Lung (tissue), 12 donors: Measurements from ENCODE around the gene RBM33. TPM values are rescaled to one million over a fixed set of nuclear protein-coding genes. Genes with fewer than 3 reads are reported as not detected.

ENCODE experiments used
- ATAC-seq: fragments of 200-7000 bp; cut with Tn5 transposase; one replicate; pipeline ENCODE4 v1.9.1; 2020; ENCODE audit warnings: moderate number of reproducible peaks; ENCODE audit not compliant: insufficient read depth, low FRiP score
- DNase-seq, 3 donors: peaks; one replicate each; pipeline ENCODE4 v3.0.0-alpha.2; 2013 to 2017
- H3K27ac ChIP-seq, 2 donors: one replicate each; pipeline ENCODE4 v1.5.1; 2013; ENCODE audit warnings: mild to moderate bottlenecking in 2 of 2, moderate library complexity in 2 of 2, control low read depth in 1 of 2, inconsistent platforms in 1 of 2, low read depth in 1 of 2, low read length in 1 of 2
- H3K27me3 ChIP-seq, 3 donors: one replicate each; pipeline ENCODE4 v1.5.1; 2013; ENCODE audit warnings: low read length in 2 of 3; ENCODE audit not compliant: control insufficient read depth in 3 of 3, insufficient read depth in 3 of 3
- H3K36me3 ChIP-seq, 4 donors: one replicate each; pipeline ENCODE4 v1.5.1; 2013; ENCODE audit warnings: low read length in 4 of 4, mild to moderate bottlenecking in 1 of 4, moderate library complexity in 1 of 4; ENCODE audit not compliant: control insufficient read depth in 4 of 4, insufficient read depth in 4 of 4
- H3K4me1 ChIP-seq, 5 donors: one replicate each; pipeline ENCODE4 v1.5.1; 2013; ENCODE audit warnings: low read length in 5 of 5, mild to moderate bottlenecking in 2 of 5, moderate library complexity in 1 of 5; ENCODE audit not compliant: control insufficient read depth in 5 of 5, insufficient read depth in 5 of 5
- H3K4me3 ChIP-seq: one replicate; pipeline ENCODE4 v1.5.1; 2013; ENCODE audit warnings: mild to moderate bottlenecking, control low read depth, moderate library complexity
- H3K9ac ChIP-seq, 2 donors: one replicate each; pipeline ENCODE4 v1.5.1; 2013; ENCODE audit warnings: low read length in 2 of 2, control low read depth in 1 of 2; ENCODE audit not compliant: insufficient read depth in 1 of 2
- H3K9me3 ChIP-seq, 4 donors: one replicate each; pipeline ENCODE4 v1.5.1; 2013; ENCODE audit warnings: low read length in 3 of 4, mild to moderate bottlenecking in 1 of 4, moderate library complexity in 1 of 4; ENCODE audit not compliant: control insufficient read depth in 4 of 4, insufficient read depth in 3 of 4
- CTCF ChIP-seq: IDR thresholded peaks from 2 replicates; pipeline ENCODE4 v1.5.1; 2012; ENCODE audit warnings: mild to moderate bottlenecking; ENCODE audit errors: control extremely low read depth, extremely low read depth
- WGBS, 2 donors: extraction: QIAGEN DNeasy Blood & Tissue Kit; methylation state at CpG; one replicate each; pipeline ENCODE4 v1.1.7; 2013; 5-methylcytosine and 5-hydroxymethylcytosine counted together
- polyA plus RNA-seq, 2 donors: library from polyadenylated mRNA; stranded (reverse); fragments of 200-250 nt; gene quantifications; one replicate each; pipeline ENCODE4 v1.2.1, GENCODE V29; 2013
- total RNA-seq, 2 donors: library from RNA; depleted of rRNA in 1 of 2; stranded (reverse); fragments of >200 nt in 1 of 2; gene quantifications; one replicate each; pipeline ENCODE4 v1.2.1, GENCODE V29; 2014 to 2021
- donor health status: control.
- donor health status: control.
- donor health status: Bipolar disorder and iron deficiency.
- donor health status: healthy.
- donor health status: DM: yes; HTN: yes; CAD: no.

Gene RBM33
- total and polyA plus RNA-seq, 4 donors, result 15.3 to 99.6 (median 43.2) TPM

DNA sequence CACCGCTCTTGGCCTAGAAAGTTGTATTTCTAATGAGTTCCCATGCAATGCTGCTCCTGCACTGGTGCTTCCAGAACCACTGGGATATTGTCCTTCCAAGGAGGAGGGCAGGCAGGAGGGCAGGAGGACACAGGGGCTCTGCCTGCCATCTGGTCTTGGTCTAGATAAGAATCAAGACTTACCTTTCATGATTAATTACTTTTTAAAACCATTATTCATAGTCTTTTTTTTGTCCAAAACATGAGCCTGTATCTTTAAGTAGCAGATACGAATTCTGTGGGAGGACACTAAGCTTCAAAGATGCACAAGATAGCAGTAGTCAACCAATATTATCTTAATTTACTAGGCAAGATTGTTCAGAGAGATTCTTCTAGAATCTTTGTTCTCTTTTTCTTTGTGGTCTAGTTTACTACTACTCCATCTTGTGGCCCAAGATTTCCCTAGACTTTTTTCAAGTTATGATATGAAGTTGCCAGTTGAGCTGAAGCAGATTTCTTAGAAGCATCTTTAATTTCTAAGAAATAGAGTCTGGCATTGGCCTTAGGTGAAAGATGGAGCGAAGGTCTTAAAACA, 57.6 kb downstream of the RBM33 start:
- no peak overlapping the region for H3K27ac ChIP-seq
- H3K36me3 ChIP-seq, result peaks cover 18 to 33% (median 20%) of the 10 kb centered on the region in 4 donors
- H3K27me3 ChIP-seq, result no peaks in the 10 kb centered on the region
- WGBS, 2 donors, result 93 to 98% methylated on average over 3 of the region's 3 CpGs
- no peak for TF ChIP-seq CTCF
- ATAC-seq (no peak), DNase-seq (no peak)
- no peaks in the 10 kb centered on the region for H3K9me3 ChIP-seq
- no peak overlapping the region for H3K9ac ChIP-seq
- H3K4me3 ChIP-seq, result no peak overlapping the region
- peaks cover 0 to 3% (median 0%) of the 10 kb centered on the region in 5 donors for H3K4me1 ChIP-seq

DNA sequence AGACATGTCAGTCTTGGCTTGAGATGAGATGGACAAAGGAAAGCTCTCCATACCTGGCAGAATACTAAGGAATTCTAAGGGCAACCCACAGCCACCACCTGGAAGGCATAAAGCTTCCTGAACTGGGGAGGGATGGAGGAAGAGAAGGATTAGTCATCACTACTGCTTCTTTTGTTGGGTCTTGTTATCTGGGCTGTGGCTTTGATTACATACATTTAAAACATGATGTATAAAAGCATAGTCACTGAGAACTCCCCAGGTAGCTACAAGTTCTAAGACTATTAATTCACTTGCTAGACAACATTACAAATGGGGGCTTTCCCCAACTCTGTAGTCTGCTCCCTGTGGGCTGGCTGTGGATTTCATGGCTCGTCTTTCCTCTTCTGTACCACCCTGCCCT, 58.2 kb downstream of the RBM33 start:
- no peak overlapping the region for H3K27ac ChIP-seq
- DNase-seq, result no peak
- H3K27me3 ChIP-seq, result no peaks in the 10 kb centered on the region
- H3K4me3 ChIP-seq, result no peak overlapping the region
- H3K9ac ChIP-seq, result no peak overlapping the region
- peaks cover 18 to 34% (median 22%) of the 10 kb centered on the region in 4 donors for H3K36me3 ChIP-seq
- no peak for TF ChIP-seq CTCF
- 91 to 94% methylated on average over 1 of the region's 1 CpG for WGBS, 2 donors
- H3K9me3 ChIP-seq, result no peaks in the 10 kb centered on the region
- peaks cover 0 to 3% (median 0%) of the 10 kb centered on the region in 5 donors for H3K4me1 ChIP-seq
- ATAC-seq, result no peak

DNA sequence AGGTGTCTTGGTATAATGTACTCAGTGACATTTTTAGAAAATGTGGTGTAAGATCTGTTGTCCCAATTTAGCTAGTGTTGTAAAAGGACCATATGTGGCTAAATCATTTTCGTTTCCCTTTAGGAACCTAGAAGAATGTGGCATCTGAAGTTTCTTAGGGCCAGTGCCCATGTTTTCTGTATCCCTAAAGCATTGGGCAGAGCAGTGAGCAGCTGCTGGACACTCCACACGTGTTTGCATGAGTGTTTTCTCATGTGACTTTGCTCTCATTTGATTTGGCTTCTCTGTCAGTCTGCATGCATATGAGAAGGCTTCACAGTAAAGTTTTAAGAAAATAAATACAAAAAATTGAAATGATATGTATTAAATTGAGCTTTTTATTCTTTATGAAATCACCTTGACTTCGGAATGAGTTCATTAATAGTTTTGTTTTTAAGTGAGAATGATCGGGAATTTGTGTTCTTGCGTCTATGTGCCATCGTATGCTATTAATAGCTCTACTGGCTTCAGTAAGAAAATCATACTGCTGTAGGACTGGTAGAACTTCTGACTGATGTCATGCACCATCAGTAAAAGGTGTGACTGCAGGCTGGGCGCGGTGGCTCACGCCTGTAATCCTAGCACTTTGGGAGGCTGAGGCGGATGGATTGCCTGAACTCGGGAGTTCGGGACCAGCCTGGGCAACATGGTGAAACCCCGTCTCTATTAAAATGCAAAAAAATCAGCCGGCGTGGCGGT, 61.3 kb downstream of the RBM33 start:
- H3K4me3 ChIP-seq, result no peak overlapping the region
- no peak overlapping the region for H3K27ac ChIP-seq
- ATAC-seq (no peak), DNase-seq (no peak)
- H3K9me3 ChIP-seq, result no peaks in the 10 kb centered on the region
- no peak for TF ChIP-seq CTCF
- H3K36me3 ChIP-seq, result peaks cover 27 to 49% (median 33%) of the 10 kb centered on the region in 4 donors
- no peaks in the 10 kb centered on the region for H3K27me3 ChIP-seq
- WGBS, 2 donors, result 94 to 96% methylated on average over 16 of the region's 16 CpGs
- peaks cover 0 to 3% (median 0%) of the 10 kb centered on the region in 5 donors for H3K4me1 ChIP-seq
- no peak overlapping the region for H3K9ac ChIP-seq
